ENCODE measurements around the gene SNCB.

- TF ChIP-seq CTCF (conservative IDR thresholded peaks at IDR 0.05) (no peak), ZFX (IDR thresholded peaks at IDR 0.05) (no peak)
Measured at GRCh38 chr5:176647843-176648473, 17.6 kb upstream of the SNCB start.
